T-helper 17 cell (primary cell): Measurements from ENCODE around the gene FAM156A. TPM values are rescaled to one million over a fixed set of nuclear protein-coding genes. Genes with fewer than 3 reads are reported as not detected.
"Not testable (repeated sequence)": the region's sequence is repeated elsewhere in the genome, so short reads cannot be mapped to it uniquely, and the experiment has no call there.

Experiments
- ATAC-seq: fragments of 150-1000 bp; cut with Tn5 transposase; 2 replicates; pipeline ENCODE4 v1.10.0; 2021; ENCODE audit warnings: mild to moderate bottlenecking, moderate library complexity
- DNase-seq, 3 donors: peaks; one replicate each; pipeline versions ENCODE4 v3.0.0 to v3.0.0-alpha.2; 2020 to 2021
- H3K9me3 ChIP-seq: one replicate; pipeline ENCODE4 v1.7.0; 2013; ENCODE audit warnings: low read length, mild to moderate bottlenecking; ENCODE audit not compliant: control insufficient read depth, poor library complexity, severe bottlenecking
- H3K27ac Mint-ChIP-seq: one replicate; pipeline ENCODE4 v1.8.0; 2022; ENCODE audit warnings: mild to moderate bottlenecking, moderate library complexity, mixed read lengths
- H3K27me3 Mint-ChIP-seq: one replicate; pipeline ENCODE4 v1.8.0; 2022; ENCODE audit warnings: mixed read lengths
- H3K36me3 Mint-ChIP-seq: one replicate; pipeline ENCODE4 v1.8.0; 2022; ENCODE audit warnings: low read depth, mixed read lengths
- H3K4me1 Mint-ChIP-seq: one replicate; pipeline ENCODE4 v1.8.0; 2022; ENCODE audit warnings: mild to moderate bottlenecking, mixed read lengths
- H3K4me3 Mint-ChIP-seq: one replicate; pipeline ENCODE4 v1.8.0; 2022; ENCODE audit warnings: mild to moderate bottlenecking, moderate library complexity, mixed read lengths
- total RNA-seq, 4 donors: library from RNA in 2 of 4; stranded (reverse) in 2 of 4; gene quantifications; one replicate each; pipeline ENCODE4 v1.2.3 and lab custom pipeline; 2022 to 2026

The FAM156A gene
- 10 to 100 TPM; 10.0 to 13.7 TPM for total RNA-seq
- total RNA-seq (lab: John Stamatoyannopoulos, UW) = 0.12 to 0.38 reads per million in 2 donors

DNA sequence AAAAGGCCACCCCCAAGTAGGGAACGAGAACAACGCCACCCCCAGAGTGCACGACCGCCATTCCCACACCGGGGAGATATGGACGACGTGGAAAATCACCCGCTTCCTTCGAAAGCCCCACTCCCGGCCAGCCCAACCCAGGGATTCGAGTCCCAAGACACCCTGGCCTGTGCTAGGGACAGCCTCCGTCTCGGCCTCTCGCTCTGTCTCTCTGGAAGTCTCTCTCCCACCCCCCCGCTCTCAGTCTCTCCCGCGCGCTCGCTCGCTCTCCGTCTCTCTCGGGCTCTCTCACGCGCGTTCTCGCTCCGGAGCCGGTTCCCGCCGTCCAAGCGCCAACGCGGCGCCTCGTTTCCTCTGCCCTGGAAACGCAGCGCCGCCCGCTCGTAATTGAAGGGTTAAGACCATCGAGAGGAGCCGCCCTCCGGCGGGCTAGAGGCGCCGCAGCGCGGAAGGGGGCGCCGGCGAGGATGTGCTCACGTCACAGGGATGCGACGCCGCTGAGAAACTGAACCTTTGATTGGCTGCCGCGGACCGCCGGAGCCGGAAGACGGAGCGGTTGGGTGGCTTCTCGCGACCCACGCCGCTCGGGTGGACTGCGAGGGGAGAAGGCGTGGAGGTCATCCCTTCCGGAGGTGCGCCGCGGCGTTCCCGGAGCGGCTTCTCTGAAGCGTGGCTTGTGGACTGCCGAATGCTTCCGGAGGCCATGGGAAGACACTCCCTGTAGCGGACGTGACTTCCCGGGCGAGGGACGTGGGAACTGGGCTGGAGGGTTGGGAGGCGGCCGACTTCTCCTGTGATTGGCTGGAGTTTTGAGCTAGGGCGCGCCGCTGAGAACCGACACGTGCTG lies at the start of gene FAM156A:
TSS of gene FAM156A (minus strand) at position 406 of the 847 bp plus-strand sequence. CDS start 9,930 bp downstream, outside the sequence.
- not testable (repeated sequence) for H3K27me3 Mint-ChIP-seq, H3K36me3 Mint-ChIP-seq, DNase-seq, H3K27ac Mint-ChIP-seq, H3K9me3 ChIP-seq, H3K4me1 Mint-ChIP-seq, H3K4me3 Mint-ChIP-seq
- ATAC-seq = peak; percentile 90

DNA sequence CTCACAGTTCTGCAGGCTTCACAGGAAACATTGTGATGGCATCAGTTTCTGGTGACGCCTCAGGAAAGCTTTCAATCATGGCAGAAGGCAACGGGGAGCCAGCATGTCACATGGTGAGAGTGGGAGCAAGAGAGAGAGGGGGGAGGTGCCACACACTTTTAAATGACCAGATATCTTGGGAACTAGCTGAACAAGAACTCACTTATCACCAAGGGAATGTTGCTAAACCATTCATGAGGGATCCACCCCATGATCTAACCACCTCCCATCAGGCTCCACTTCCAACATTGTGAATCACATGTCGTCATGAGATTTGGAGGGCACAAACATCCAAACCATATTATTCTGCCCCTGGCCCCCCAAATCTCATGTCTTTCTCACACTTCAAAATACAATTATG lies 47.0 kb upstream of the FAM156A start:
- no peaks in the 10 kb centered on the region for H3K9me3 ChIP-seq
- H3K36me3 Mint-ChIP-seq = no peaks in the 10 kb centered on the region
- peaks cover 20% of the 10 kb centered on the region for H3K27me3 Mint-ChIP-seq
- no peak overlapping the region for H3K4me3 Mint-ChIP-seq
- H3K27ac Mint-ChIP-seq = no peak overlapping the region
- ATAC-seq (no peak), DNase-seq (no peak)
- no peaks in the 10 kb centered on the region for H3K4me1 Mint-ChIP-seq

DNA sequence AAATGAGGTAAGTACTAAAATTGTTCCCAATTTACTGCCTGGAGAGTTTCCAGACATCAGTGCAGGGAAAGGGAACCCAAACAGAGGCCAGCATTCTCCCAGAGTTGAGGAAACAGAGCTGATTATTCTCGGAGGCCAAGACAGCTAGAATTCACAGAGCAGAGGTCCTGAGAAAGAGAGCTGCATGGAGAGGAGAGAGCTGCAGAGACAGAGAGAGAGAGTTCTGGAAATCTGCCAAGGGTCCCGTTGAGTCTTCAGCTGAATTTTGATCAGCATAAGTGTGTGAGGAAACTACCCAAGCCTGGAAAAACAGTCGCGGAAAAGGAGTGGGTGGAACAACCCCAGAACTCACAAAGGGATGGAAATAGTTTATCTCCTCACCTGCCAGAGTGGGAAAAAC lies 46.5 kb upstream of the FAM156A start:
- H3K9me3 ChIP-seq = no peaks in the 10 kb centered on the region
- Mint-ChIP-seq H3K27me3 (peaks cover 20% of the 10 kb centered on the region), H3K4me3 (no peak overlapping the region), H3K4me1 (no peaks in the 10 kb centered on the region), H3K27ac (no peak overlapping the region), H3K36me3 (no peaks in the 10 kb centered on the region)
- DNase-seq (no peak), ATAC-seq (no peak)

- no peak for DNase-seq
- no peaks in the 10 kb centered on the region for H3K4me1 Mint-ChIP-seq
These were observed 45.7 kb upstream of the FAM156A start for GRCh38 chrX:53004038-53004437.

DNA sequence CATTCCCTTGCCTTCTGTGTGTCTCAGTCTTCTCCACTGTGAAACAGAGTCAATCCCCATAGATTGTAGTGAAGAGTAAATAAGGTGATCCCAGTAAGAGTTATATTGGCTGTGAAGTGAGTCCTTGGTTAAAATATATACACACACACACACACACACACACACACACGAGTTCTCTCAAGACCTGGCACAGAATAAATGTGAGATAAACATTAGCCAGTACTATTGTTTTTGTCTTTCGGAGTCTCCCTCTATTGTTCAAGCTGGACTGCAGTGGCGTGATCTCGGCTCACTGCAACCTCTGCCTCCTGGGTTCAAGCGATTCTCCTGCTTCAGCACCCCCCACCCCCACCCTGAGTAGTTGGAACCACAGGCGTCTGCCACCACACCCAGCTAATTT lies 44.8 kb upstream of the FAM156A start:
- H3K36me3 Mint-ChIP-seq = no peaks in the 10 kb centered on the region
- no peak for ATAC-seq
- DNase-seq = no peak
- H3K27me3 Mint-ChIP-seq = peaks cover 20% of the 10 kb centered on the region
- H3K4me1 Mint-ChIP-seq = no peaks in the 10 kb centered on the region
- no peak overlapping the region for H3K4me3 Mint-ChIP-seq
- no peaks in the 10 kb centered on the region for H3K9me3 ChIP-seq
- no peak overlapping the region for H3K27ac Mint-ChIP-seq

More at GRCh38 chrX:53004038-53004437, 45.7 kb upstream of the FAM156A start:
- peaks cover 20% of the 10 kb centered on the region for H3K27me3 Mint-ChIP-seq
- ATAC-seq = no peak
- H3K36me3 Mint-ChIP-seq = no peaks in the 10 kb centered on the region
- H3K27ac Mint-ChIP-seq = no peak overlapping the region
- no peak overlapping the region for H3K4me3 Mint-ChIP-seq
- H3K9me3 ChIP-seq = no peaks in the 10 kb centered on the region

GRCh38 chrX:53001958-53002357 lies 43.6 kb upstream of the FAM156A start:
- no peaks in the 10 kb centered on the region for H3K9me3 ChIP-seq
- Mint-ChIP-seq H3K27me3 (peaks cover 20% of the 10 kb centered on the region), H3K4me1 (no peaks in the 10 kb centered on the region), H3K27ac (no peak overlapping the region), H3K36me3 (no peaks in the 10 kb centered on the region), H3K4me3 (no peak overlapping the region)
- no peak for ATAC-seq
- DNase-seq = no peak

DNA sequence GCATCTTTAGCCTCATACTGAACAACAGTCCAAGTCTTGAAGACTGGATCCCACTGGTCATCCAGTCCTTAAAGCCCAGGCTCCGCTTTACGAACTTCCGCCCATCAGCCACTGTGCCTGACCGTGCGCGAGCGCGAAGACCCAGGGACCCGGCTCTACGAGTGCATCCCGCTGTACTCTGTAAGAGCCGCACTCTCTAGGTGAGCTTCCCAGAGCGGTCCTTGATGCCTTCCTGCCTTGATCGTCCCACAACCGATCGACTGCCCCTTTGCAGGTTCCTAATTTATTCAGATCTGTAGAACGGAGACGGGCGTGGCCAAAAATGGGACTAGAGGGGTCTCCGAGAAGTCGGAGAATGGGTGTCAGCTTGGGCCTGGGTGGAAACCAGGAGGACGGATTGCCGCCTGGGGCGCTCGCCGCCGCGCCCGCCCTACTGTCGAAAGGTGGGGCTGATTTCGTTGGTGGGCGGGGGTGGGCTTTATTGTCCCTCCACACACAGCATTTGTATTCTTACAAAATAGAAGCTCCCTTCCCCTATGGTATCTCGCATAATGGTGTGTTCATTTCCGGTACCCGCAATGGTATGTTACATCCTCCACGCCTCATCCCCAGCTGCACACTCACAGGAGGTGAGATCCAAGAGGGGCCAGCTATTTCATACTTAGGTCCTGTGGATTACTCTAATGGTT lies 42.3 kb upstream of the FAM156A start:
- Mint-ChIP-seq H3K4me3 (no peak overlapping the region), H3K27ac (no peak overlapping the region), H3K27me3 (peaks cover 20% of the 10 kb centered on the region), H3K4me1 (peaks cover under 1% of the 10 kb centered on the region), H3K36me3 (no peaks in the 10 kb centered on the region)
- ATAC-seq = no peak
- DNase-seq = no peak
- no peaks in the 10 kb centered on the region for H3K9me3 ChIP-seq

DNA sequence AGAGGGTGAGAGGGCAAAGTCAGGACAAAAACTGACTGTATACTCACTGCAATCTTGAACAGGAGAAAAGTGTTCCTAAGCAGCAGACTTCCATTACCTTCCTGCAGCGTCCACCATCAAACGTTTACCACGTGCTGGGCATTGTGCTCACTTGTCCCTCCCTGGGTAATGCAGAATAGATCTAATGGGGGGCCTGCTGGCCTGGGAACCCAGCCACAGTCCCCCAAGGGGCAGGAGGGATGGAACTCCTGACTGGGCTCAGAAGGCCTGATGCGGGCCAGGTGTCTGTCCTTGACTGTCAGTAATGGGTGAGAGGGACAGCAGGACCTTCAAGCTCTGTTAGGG lies 37.6 kb upstream of the FAM156A start:
- Mint-ChIP-seq H3K36me3 (no peaks in the 10 kb centered on the region), H3K4me1 (peaks cover 8% of the 10 kb centered on the region), H3K27me3 (no peaks in the 10 kb centered on the region), H3K4me3 (peak overlapping the region; percentile 94), H3K27ac (peak overlapping the region; percentile 93)
- no peak for ATAC-seq
- no peaks in the 10 kb centered on the region for H3K9me3 ChIP-seq
- no peak for DNase-seq

DNA sequence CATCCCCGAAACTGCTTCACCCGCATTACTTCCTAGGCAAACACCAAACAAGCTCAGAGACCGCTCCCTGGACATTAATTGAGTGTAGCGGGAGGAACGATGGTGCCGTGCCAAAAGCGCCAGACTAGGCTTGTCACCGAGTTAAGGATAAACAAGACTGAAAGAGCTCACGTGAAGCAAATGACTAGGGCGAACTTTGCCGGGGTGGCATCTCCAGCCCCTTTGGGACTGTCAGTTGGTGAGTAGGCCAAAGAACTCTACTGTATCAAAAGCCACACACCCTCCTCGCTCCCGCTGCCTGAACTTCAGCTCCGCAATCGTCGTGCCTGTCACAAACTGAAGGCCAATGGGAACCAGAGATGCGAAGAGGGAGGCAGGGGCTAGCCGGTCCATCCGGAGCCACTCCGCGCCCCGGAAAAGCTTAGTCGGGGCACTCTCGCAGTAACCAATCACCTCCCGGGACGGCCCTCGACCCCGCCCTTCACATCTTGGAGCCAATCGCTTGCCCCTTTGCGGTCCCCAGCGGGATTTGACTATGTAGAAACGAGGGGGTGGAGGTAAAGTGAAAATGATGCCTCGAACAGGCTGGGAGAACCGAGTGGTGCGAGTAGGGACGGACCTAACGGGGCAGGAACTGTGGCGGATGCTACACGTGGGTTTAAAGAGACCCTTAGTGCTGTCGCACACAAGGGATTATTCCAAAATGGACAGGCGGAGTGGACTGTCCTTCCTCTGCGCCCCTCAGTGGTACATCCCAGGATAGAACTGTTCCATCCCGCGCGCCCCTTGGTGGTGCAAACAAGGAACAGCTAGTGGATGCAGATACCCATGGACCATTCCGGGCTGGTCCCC lies 37.0 kb upstream of the FAM156A start:
- H3K4me1 Mint-ChIP-seq = peaks cover 8% of the 10 kb centered on the region
- peak; percentile 74 to 84 (median 83) for DNase-seq
- H3K9me3 ChIP-seq = no peaks in the 10 kb centered on the region
- H3K27me3 Mint-ChIP-seq = no peaks in the 10 kb centered on the region
- H3K36me3 Mint-ChIP-seq = no peaks in the 10 kb centered on the region
- peak overlapping the region; percentile 93 for H3K27ac Mint-ChIP-seq
- peak; percentile 97 for ATAC-seq
- H3K4me3 Mint-ChIP-seq = peak overlapping the region; percentile 94

- Mint-ChIP-seq H3K27me3 (no peaks in the 10 kb centered on the region), H3K27ac (no peak overlapping the region), H3K36me3 (no peaks in the 10 kb centered on the region), H3K4me1 (peaks cover 13% of the 10 kb centered on the region), H3K4me3 (no peak overlapping the region)
- ATAC-seq (no peak), DNase-seq (no peak)
- H3K9me3 ChIP-seq = no peaks in the 10 kb centered on the region
These were observed 32.5 kb upstream of the FAM156A start for GRCh38 chrX:52990848-52991247.

- H3K27me3 Mint-ChIP-seq, H3K36me3 Mint-ChIP-seq, H3K4me3 Mint-ChIP-seq, H3K27ac Mint-ChIP-seq, H3K9me3 ChIP-seq: not testable (repeated sequence)
- peak; percentile 73 for ATAC-seq
- H3K4me1 Mint-ChIP-seq = peaks cover 10% of the 10 kb centered on the region
- peak in 2 of 3 donors; percentile 22 to 39 for DNase-seq
These were observed 31.8 kb upstream of the FAM156A start for GRCh38 chrX:52990011-52990631.

DNA sequence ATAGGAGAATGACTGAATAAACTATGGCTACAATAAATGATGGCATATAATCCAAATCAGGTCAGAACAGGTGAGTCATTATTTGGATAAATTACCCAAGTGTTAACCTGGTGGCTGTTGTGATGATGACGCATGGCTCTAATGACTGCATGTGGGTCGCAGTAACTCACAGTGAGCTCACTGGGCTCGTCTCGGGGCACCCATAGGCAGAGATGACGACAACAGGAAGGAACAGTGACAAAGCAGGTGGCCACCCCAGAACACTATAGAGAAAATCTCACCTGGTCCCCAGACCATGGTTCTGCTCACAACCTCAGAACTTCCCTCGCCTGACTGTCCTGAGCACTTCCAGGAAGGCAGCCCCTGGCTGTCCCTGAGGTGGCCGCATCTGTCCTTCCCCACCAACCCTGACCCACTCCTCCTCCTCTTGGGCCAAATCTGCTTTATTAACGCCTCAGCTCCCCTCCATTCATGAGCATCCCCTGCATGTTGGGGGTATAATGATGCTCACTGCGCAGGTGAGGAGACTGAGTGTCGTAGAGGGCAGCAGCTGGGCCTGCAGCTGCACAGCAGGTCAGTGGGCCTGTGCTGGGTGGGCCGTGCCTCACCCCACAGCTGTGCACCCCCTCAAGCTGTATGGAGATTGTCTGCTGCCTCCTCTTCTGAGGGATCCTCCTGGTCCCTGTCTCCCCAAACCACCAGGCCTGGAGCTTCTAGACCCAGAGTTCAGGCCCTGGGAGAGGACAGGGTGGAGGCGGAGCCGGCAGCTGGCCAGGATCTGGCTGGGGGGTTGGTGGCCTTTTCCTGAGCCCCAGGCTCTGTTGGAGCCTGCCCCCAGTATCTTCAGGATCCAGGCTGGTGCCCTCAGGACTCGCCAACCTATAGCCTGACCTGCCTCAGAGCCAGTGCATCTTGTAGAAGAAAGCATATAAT lies 30.9 kb upstream of the FAM156A start:
- no peaks in the 10 kb centered on the region for H3K27me3 Mint-ChIP-seq
- H3K36me3 Mint-ChIP-seq = no peaks in the 10 kb centered on the region
- no peak overlapping the region for H3K4me3 Mint-ChIP-seq
- H3K27ac Mint-ChIP-seq = no peak overlapping the region
- H3K4me1 Mint-ChIP-seq = peaks cover 7% of the 10 kb centered on the region
- no peak for DNase-seq
- no peak for ATAC-seq
- no peaks in the 10 kb centered on the region for H3K9me3 ChIP-seq
